HG03280 (cell line): ENCODE results near the gene HS3ST4.
"Not testable (repeated sequence)": the region's sequence is repeated elsewhere in the genome, so short reads cannot be mapped to it uniquely, and the experiment has no call there.

Source experiments
- ATAC-seq: cut with Tn5 transposase; IDR thresholded peaks from one replicate; pipeline ENCODE4 v1.9.1; 2021; ENCODE audit warnings: mild to moderate bottlenecking, moderate library complexity; ENCODE audit not compliant: unreplicated experiment

The HS3ST4 gene

DNA sequence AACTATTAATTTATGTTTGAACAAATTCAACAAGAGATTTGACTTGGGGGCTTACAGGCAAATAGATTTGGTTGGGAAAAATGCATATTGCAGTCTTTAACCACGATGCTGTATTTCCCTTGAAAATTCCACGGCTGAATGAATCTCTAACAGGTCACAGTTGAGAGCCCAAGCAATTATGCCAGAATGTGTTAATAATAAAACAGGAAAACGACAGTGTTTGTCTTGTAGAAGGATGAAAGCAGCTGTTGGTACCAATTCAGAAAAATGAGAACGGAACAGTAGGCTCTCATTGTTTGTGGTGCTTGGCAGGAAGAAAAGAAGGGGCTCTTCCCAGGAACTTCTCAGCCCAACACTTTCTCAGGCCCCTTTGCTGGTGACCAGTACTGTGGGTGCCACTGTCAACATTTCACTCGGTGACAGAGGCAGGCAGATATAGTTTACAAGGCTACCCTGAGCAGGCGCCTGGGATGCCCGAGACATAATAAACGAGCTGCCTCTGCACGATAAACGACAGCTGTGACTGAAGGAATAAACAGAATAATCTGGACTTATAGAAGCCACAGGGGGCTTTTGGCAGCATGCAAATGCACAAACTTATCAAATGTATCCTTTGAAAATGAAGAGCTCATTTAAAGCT, 387.1 kb downstream of the HS3ST4 start:
- ATAC-seq = no peak

- ATAC-seq = no peak
These were observed 395.3 kb downstream of the HS3ST4 start for GRCh38 chr16:26087091-26087490.

GRCh38 chr16:26091511-26091910, 399.8 kb downstream of the HS3ST4 start:
- ATAC-seq = no peak

DNA sequence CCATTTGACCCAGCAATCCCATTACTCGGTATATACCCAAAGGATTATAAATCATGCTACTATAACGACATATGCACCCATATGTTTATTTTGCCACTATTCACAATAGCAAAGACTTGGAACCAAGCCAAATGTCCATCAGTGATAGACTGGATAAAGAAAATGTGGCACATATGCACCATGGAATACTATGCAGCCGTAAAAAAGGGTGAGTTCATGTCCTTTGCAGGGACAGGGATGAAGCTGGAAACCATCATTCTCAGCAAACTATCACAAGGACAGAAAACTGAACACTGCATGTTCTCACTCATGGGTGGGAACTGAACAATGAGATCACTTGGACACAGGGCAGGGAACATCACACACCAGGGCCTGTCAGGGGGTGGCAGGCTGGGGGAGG, 406.4 kb downstream of the HS3ST4 start:
- not testable (repeated sequence) for ATAC-seq

DNA sequence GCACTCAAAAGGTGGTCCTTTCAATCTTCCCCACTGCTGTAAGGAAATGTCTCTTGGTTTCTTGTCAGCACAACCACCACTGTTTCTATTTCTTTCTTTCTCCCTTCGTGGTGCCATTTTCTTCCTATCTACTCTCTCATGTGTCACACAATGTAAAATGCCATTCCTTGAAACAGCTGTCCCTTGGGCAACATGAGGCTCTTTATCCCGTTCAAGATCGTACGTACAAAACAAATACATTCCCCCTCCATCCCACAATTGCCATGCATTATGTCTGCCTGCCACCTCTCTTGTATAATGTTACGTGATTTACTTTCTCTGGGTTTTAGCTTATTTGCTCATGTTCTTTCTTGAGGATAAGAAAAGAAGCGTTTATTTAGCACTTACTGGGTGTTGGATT, 410.6 kb downstream of the HS3ST4 start:
- no peak for ATAC-seq

GRCh38 chr16:26108836-26109505, 417.2 kb downstream of the HS3ST4 start:
- ATAC-seq = no peak

- no peak for ATAC-seq
These were observed 420.1 kb downstream of the HS3ST4 start for GRCh38 chr16:26111900-26112299.

- no peak for ATAC-seq
These were observed 426.8 kb downstream of the HS3ST4 start for GRCh38 chr16:26118575-26118974.

- no peak for ATAC-seq
These were observed 429.0 kb downstream of the HS3ST4 start for GRCh38 chr16:26120729-26121128.

- ATAC-seq = no peak
These were observed 436.5 kb downstream of the HS3ST4 start for GRCh38 chr16:26128296-26128695.

DNA sequence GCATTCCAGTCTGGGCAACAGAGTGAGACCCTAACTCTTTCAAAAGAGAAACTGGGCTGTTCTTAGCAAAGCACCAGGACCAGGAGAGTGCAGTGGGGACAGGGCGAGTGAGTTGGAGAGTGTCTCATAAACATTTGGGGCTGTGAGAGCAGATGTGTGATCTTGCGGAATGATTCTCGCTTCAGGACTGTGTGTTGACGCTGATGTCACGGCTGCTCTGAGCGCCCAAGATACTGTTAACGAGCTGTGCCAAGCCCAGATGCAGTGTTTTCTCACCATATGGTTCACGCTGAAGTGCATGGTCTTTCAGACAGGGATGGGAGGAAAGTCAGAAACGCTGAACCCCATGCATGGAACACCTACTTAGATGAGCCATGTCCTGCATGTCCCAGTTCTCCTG, 438.2 kb downstream of the HS3ST4 start:
- no peak for ATAC-seq

DNA sequence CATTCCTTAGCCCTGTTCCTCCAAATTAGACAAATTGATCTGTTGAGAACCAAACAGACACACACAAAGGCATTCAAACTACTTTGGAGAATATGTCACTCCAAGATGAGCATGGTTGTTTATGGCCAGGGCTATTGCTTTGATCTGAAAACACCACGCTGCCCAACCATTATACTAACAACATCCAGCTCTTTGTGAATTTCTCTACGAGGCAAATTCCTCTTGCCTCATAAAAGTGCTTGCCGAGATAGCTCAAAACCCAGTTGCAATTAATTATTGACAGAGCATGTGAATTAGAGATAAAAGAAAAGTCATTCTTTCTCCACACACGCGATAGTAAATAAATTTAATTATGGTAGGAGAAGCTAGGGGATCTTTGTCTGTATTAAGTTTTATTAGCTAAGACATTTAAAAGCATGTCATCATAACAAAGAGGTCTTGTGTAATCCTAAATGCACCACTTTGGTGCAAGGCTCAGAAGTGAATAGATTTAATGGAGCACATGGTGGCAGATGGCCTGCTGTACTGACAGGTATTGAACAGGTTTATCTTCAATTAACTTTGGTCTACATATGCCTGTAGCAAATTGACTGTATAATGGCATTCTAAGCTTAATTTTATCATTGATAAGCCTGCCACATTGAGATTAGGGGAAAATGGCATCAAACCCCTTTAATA, 441.8 kb downstream of the HS3ST4 start:
- no peak for ATAC-seq

DNA sequence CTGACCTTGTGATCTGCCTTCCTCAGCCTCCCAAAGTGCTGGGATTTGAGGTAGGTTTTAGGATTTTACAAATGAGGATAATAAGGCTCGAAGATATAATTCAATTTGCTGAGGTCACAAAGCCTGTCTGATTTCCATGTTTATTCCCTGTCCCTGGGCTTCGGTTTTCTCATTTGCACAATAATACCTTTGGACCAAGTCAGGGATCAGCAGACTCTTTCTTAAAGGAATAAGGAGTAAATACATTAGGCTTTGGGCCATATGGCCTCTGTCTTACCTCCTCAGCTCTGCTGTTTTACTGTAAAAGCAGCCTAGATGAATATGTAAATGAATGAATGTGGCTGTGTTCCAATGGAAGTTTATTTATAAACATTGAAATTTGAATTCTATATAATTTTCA, 442.8 kb downstream of the HS3ST4 start:
- no peak for ATAC-seq

GRCh38 chr16:26137956-26138355, 446.2 kb downstream of the HS3ST4 start:
- ATAC-seq = no peak

GRCh38 chr16:26139091-26139490, 447.3 kb downstream of the HS3ST4 start:
- no peak for ATAC-seq

- no peak for ATAC-seq
These were observed 448.1 kb downstream of the HS3ST4 start for GRCh38 chr16:26139884-26140283.

DNA sequence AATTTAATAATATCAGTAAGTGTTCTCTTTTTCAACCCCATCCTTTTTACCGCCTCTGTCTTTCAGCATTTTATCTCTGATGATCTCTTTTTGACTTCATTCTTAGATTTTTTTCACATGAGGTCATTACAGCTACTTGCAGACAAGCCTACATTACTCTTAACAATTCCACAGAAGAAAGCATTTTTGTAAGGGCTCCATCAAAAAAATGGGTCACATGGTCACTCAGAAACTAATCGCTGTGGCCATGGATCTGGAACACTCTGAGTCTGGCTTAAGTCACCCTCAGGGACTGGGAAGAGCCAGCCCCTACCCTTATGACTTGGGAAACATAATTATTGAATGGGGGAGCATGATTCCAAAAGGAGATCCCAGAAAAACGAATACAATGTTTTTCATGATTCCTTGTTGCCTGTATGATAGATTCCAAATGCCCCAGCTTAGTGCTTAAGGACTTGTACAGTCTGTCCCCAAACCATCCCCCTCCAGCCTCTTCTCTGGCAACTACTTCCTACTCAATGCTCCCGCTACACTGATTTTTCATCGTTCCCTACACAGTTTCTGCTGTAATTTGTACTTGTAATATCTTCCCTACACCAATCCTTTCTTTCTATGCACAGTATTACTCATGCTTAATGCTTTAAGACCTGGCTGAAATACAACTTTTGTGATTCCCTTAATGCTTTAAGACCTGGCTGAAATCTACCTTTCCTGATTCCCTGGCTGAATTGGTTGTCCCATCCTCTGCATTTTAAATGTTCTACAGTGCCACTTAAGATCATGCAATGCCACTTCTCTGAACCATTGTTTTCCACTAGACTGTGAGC, 457.8 kb downstream of the HS3ST4 start:
- ATAC-seq = no peak

- ATAC-seq = no peak
These were observed 463.5 kb downstream of the HS3ST4 start for GRCh38 chr16:26155221-26155620.

- ATAC-seq = no peak
These were observed 465.6 kb downstream of the HS3ST4 start for GRCh38 chr16:26157319-26157718.

- no peak for ATAC-seq
These were observed 466.5 kb downstream of the HS3ST4 start for GRCh38 chr16:26158142-26158759.
